DOHH2 (cell line): ENCODE data around the gene COL25A1.

Experiments
- CTCF ChIP-seq: fragments of 200-600 bp; sonication (generic); IDR thresholded peaks from one replicate; pipeline ENCODE4 v1.5.1; 2014; ENCODE audit warnings: antibody characterized with exemption, mild to moderate bottlenecking, low read depth, low read length; ENCODE audit not compliant: poor library complexity, severe bottlenecking
- EZH2phosphoT487 ChIP-seq: fragments of 200-600 bp; sonication (generic); IDR thresholded peaks from 2 replicates; pipeline ENCODE4 v1.6.1; 2017; ENCODE audit warnings: borderline replicate concordance, mild to moderate bottlenecking, antibody characterized with exemption, low read length, moderate library complexity, mixed read lengths

GRCh38 chr4:108796173-108796572 is 506.3 kb downstream of the COL25A1 start:
- no peak for TF ChIP-seq CTCF
- TF ChIP-seq EZH2phosphoT487: no peak
